ENCODE results near the gene KLC1. TPM values are rescaled to one million over a fixed set of nuclear protein-coding genes. Genes with fewer than 3 reads are reported as not detected.

The KLC1 gene
- total RNA-seq, 2 experiments from 2014 or later, result 97.5 to 101 TPM

GRCh38 chr14:103624860-103625259, 4.2 kb upstream of the KLC1 start:
- ChIA-PET CTCF (no interaction called here), POLR2A (interaction anchor here (2.6 kb wide), 1 partner anchor 17 kb away, joined by 9 read pairs; no protein-coding TSS in a partner anchor)
- H3K27ac Mint-ChIP-seq, result peak overlapping the region; percentile 74
- H3K4me1 Mint-ChIP-seq (ENCODE audit: low read depth), result peaks cover 15% of the 10 kb centered on the region
- no peaks in the 10 kb centered on the region for H3K9me3 Mint-ChIP-seq
- peaks cover under 1% of the 10 kb centered on the region for H3K36me3 Mint-ChIP-seq (ENCODE audit: low read depth)
- ATAC-seq (no peak), DNase-seq (peak; percentile 38)
- intact Hi-C loops (cut with micrococcal nuclease), result no loop called here
- TF ChIP-seq, protein P1, sequence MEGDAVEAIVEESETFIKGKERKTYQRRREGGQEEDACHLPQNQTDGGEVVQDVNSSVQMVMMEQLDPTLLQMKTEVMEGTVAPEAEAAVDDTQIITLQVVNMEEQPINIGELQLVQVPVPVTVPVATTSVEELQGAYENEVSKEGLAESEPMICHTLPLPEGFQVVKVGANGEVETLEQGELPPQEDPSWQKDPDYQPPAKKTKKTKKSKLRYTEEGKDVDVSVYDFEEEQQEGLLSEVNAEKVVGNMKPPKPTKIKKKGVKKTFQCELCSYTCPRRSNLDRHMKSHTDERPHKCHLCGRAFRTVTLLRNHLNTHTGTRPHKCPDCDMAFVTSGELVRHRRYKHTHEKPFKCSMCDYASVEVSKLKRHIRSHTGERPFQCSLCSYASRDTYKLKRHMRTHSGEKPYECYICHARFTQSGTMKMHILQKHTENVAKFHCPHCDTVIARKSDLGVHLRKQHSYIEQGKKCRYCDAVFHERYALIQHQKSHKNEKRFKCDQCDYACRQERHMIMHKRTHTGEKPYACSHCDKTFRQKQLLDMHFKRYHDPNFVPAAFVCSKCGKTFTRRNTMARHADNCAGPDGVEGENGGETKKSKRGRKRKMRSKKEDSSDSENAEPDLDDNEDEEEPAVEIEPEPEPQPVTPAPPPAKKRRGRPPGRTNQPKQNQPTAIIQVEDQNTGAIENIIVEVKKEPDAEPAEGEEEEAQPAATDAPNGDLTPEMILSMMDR (IDR thresholded peaks at IDR 0.05), result no peak
- peaks cover 3% of the 10 kb centered on the region for H3K27me3 Mint-ChIP-seq
- peak overlapping the region; percentile 26 for H3K4me3 Mint-ChIP-seq

DNA sequence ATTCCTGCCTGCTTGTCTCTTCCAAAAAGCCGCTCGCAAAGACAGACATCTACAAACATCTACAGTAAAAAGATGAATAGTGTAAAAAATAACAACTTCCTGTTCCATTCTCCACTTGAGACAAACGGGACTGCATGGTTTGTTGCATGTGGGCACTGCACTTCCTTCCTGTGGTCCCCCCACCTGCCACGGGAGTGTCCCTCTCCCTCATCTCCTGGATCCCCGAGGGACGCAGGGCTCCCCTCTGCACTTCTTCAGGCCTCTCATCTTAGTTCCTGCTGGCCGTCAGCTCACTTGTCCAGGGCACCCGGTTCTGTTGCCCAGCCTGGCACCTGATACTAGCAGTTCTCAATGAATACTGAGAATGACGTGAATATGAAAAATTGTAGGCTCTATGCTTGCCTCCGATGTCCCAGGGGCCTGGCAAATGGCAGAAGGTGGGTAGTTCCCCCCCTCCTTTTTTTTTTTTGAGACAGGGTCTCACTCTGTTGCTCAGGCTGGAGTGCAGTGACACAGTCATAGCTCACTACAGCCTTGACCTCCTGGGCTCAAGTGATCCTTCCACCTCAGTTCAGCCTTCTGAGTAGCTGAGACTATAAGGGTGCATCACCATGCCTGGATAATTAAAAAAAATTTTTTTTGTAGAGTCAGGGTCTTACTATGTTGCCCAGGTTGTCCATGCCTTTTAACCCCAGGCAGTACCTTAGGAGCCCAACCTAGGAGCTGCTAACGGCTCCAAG, 3.5 kb upstream of the KLC1 start:
- no peaks in the 10 kb centered on the region for H3K9me3 Mint-ChIP-seq
- TF ChIP-seq, protein P1 (IDR thresholded peaks at IDR 0.05), result no peak
- ATAC-seq (peak; percentile 14), DNase-seq (peak; percentile 53)
- H3K27ac Mint-ChIP-seq, result peak overlapping the region; percentile 74
- ChIA-PET CTCF (interaction anchor here (1.0 kb wide), 1 partner anchor 43 kb away, joined by 3 read pairs; no protein-coding TSS in a partner anchor), POLR2A (interaction anchor here (2.6 kb wide), 1 partner anchor 18 kb away, joined by 9 read pairs; no protein-coding TSS in a partner anchor)
- peaks cover 18% of the 10 kb centered on the region for H3K4me1 Mint-ChIP-seq (ENCODE audit: low read depth)
- intact Hi-C loops (cut with micrococcal nuclease), result no loop called here
- H3K36me3 Mint-ChIP-seq (ENCODE audit: low read depth), result peaks cover 3% of the 10 kb centered on the region
- H3K27me3 Mint-ChIP-seq, result peaks cover 3% of the 10 kb centered on the region
- H3K4me3 Mint-ChIP-seq, result peak overlapping the region; percentile 26

- Mint-ChIP-seq H3K9me3 (no peaks in the 10 kb centered on the region), H3K27ac (no peak overlapping the region), H3K36me3 (ENCODE audit: low read depth) (peaks cover 3% of the 10 kb centered on the region), H3K4me3 (no peak overlapping the region), H3K27me3 (peaks cover 3% of the 10 kb centered on the region), H3K4me1 (ENCODE audit: low read depth) (peaks cover 21% of the 10 kb centered on the region)
- ChIA-PET CTCF (interaction anchor here (1.0 kb wide), 1 partner anchor 42 kb away, joined by 3 read pairs; no protein-coding TSS in a partner anchor), POLR2A (interaction anchor here (2.6 kb wide), 1 partner anchor 18 kb away, joined by 9 read pairs; no protein-coding TSS in a partner anchor)
- TF ChIP-seq, protein P1 (IDR thresholded peaks at IDR 0.05), result no peak
- DNase-seq (peak; percentile 22), ATAC-seq (no peak)
- intact Hi-C loops (cut with micrococcal nuclease), result no loop called here
Observed at GRCh38 chr14:103626146-103626850, 2.7 kb upstream of the KLC1 start.

DNA sequence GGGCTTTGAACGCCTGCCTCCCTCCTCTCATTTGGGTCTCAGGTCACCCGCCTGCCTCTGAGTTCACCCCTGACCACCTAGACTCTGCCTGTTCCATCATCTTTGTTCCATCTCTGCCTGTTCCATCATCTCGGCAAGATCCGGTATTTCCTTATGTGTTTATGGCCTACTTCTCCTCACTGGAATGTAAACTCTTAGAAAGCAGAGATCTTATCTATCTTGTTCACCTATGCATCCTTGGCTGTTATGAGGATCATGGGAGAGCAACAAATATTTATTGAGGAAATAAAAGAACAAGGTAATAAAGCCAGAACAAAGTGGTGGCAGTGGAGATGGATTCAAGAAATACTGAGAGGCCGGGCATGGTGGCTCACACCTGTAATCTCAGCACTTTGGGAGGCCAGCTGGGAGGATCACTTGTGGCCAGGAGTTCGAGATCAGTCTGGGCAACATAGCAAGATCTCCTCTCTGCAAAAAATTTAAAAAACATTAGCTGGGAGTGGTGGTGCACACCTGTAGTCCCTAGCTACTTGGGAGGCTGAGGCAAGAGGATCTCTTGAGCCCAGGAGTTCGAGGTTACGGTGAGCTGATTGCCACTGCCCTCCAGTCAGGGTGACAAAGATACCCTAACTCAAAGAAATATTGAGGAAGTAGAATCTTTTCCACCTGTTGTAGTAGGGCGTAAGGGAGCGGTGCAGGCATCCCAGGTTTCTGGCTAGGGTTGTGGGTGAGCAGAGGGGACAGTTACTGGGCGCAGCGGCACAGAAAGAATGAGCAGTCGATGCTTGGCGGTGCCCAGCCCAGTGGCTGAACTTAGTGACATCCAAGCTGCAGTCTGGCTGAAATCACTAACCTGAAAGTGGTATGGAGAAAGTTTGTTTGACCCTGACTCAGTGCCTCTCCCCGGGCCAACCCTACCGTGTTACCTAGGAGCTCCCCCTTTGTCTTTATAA, 1.7 kb upstream of the KLC1 start:
- peaks cover 3% of the 10 kb centered on the region for H3K36me3 Mint-ChIP-seq (ENCODE audit: low read depth)
- H3K9me3 Mint-ChIP-seq, result no peaks in the 10 kb centered on the region
- peaks cover 3% of the 10 kb centered on the region for H3K27me3 Mint-ChIP-seq
- ChIA-PET POLR2A (no interaction called here), CTCF (interaction anchor here (0.6 kb wide), 1 partner anchor 583 kb away, joined by 3 read pairs; no protein-coding TSS in a partner anchor)
- intact Hi-C loops (cut with micrococcal nuclease), result no loop called here
- H3K4me1 Mint-ChIP-seq (ENCODE audit: low read depth), result peaks cover 21% of the 10 kb centered on the region
- TF ChIP-seq, protein P1 (IDR thresholded peaks at IDR 0.05), result no peak
- no peak overlapping the region for H3K27ac Mint-ChIP-seq
- DNase-seq (no peak), ATAC-seq (no peak)
- H3K4me3 Mint-ChIP-seq, result peak overlapping the region; percentile 84
